ENCODE measurements around the gene UGT3A2. TPM values are rescaled to one million over a fixed set of nuclear protein-coding genes. Genes with fewer than 3 reads are reported as not detected.
"Not testable (repeated sequence)": the region's sequence is repeated elsewhere in the genome, so short reads cannot be mapped to it uniquely, and the experiment has no call there.

The UGT3A2 gene
- total and polyA plus RNA-seq, 3 experiments from 2014 or later: 1.1 TPM; not detected in 2

GRCh38 chr5:36045895-36046294, 20.8 kb downstream of the UGT3A2 start:
- CTCF ChIA-PET: no interaction called here

GRCh38 chr5:36041537-36041845, 25.2 kb downstream of the UGT3A2 start:
- no peak overlapping the region for H3K27ac Mint-ChIP-seq
- CTCF ChIA-PET: no interaction called here

More at GRCh38 chr5:36045895-36046294, 20.8 kb downstream of the UGT3A2 start:
- H3K36me3 Mint-ChIP-seq: no peaks in the 10 kb centered on the region
- no peak overlapping the region for H3K27ac Mint-ChIP-seq
- H3K4me3 Mint-ChIP-seq: no peak overlapping the region
- H3K27me3 Mint-ChIP-seq: peaks cover 8 to 9% of the 10 kb centered on the region in 2 donors
- H3K4me3 ChIP-seq (ENCODE audit: low read length): no peak overlapping the region
- POLR2A ChIA-PET: no interaction called here
- no peaks in the 10 kb centered on the region for H3K4me1 Mint-ChIP-seq
- H3K9me3 Mint-ChIP-seq: no peaks in the 10 kb centered on the region
- DNase-seq: no peak
- no peaks in the 10 kb centered on the region for H3K4me1 ChIP-seq (ENCODE audit: insufficient read depth, low read length)
- H3K27me3 ChIP-seq (ENCODE audit: insufficient read depth, low read length, poor library complexity, severe bottlenecking): no peaks in the 10 kb centered on the region
- H3K27ac ChIP-seq (ENCODE audit: low read depth, low read length): no peak overlapping the region
- no peaks in the 10 kb centered on the region for H3K9me3 ChIP-seq (ENCODE audit: low read length)
- H3K36me3 ChIP-seq (ENCODE audit: insufficient read depth, low read length): no peaks in the 10 kb centered on the region

GRCh38 chr5:36040651-36041536, 25.8 kb downstream of the UGT3A2 start:
- Mint-ChIP-seq H3K27ac (no peak overlapping the region), H3K9me3 (no peaks in the 10 kb centered on the region), H3K4me1 (no peaks in the 10 kb centered on the region), H3K4me3 (no peak overlapping the region), H3K27me3 (peaks cover 10 to 26% of the 10 kb centered on the region in 2 donors), H3K36me3 (no peaks in the 10 kb centered on the region)
- no peak for DNase-seq
- no peaks in the 10 kb centered on the region for H3K36me3 ChIP-seq (ENCODE audit: insufficient read depth, low read length)
- no peaks in the 10 kb centered on the region for H3K9me3 ChIP-seq (ENCODE audit: low read length)
- no peaks in the 10 kb centered on the region for H3K27me3 ChIP-seq (ENCODE audit: insufficient read depth, low read length, poor library complexity, severe bottlenecking)
- H3K4me1 ChIP-seq (ENCODE audit: insufficient read depth, low read length): no peaks in the 10 kb centered on the region
- H3K27ac ChIP-seq (ENCODE audit: low read depth, low read length): no peak overlapping the region
- POLR2A ChIA-PET: no interaction called here
- H3K4me3 ChIP-seq (ENCODE audit: low read length): no peak overlapping the region
- CTCF ChIA-PET: no interaction called here

More at GRCh38 chr5:36041537-36041845, 25.2 kb downstream of the UGT3A2 start:
- Histone ChIP-seq H3K4me3 (ENCODE audit: low read length) (no peak overlapping the region), H3K27ac (ENCODE audit: low read depth, low read length) (no peak overlapping the region), H3K9me3 (ENCODE audit: low read length) (no peaks in the 10 kb centered on the region), H3K27me3 (ENCODE audit: insufficient read depth, low read length, poor library complexity, severe bottlenecking) (no peaks in the 10 kb centered on the region), H3K36me3 (ENCODE audit: insufficient read depth, low read length) (no peaks in the 10 kb centered on the region), H3K4me1 (ENCODE audit: insufficient read depth, low read length) (no peaks in the 10 kb centered on the region)
- no peak overlapping the region for H3K4me3 Mint-ChIP-seq
- no peaks in the 10 kb centered on the region for H3K9me3 Mint-ChIP-seq
- POLR2A ChIA-PET: no interaction called here
- H3K27me3 Mint-ChIP-seq: peaks cover 10 to 25% of the 10 kb centered on the region in 2 donors
- no peaks in the 10 kb centered on the region for H3K36me3 Mint-ChIP-seq
- DNase-seq: no peak
- H3K4me1 Mint-ChIP-seq: no peaks in the 10 kb centered on the region

- Mint-ChIP-seq H3K27ac (no peak overlapping the region), H3K4me1 (no peaks in the 10 kb centered on the region), H3K4me3 (no peak overlapping the region), H3K27me3 (peaks cover 2 to 38% of the 10 kb centered on the region in 2 donors), H3K9me3 (no peaks in the 10 kb centered on the region), H3K36me3 (no peaks in the 10 kb centered on the region)
- Histone ChIP-seq H3K9me3 (ENCODE audit: low read length) (no peaks in the 10 kb centered on the region), H3K4me3 (ENCODE audit: low read length) (no peak overlapping the region), H3K27ac (ENCODE audit: low read depth, low read length) (no peak overlapping the region), H3K36me3 (ENCODE audit: insufficient read depth, low read length) (no peaks in the 10 kb centered on the region), H3K4me1 (ENCODE audit: insufficient read depth, low read length) (no peaks in the 10 kb centered on the region), H3K27me3 (ENCODE audit: insufficient read depth, low read length, poor library complexity, severe bottlenecking) (no peaks in the 10 kb centered on the region)
- POLR2A ChIA-PET: no interaction called here
- no peak for DNase-seq
- CTCF ChIA-PET: no interaction called here
These were observed 31.0 kb downstream of the UGT3A2 start for GRCh38 chr5:36035696-36036095.

- H3K27ac Mint-ChIP-seq; H3K27ac ChIP-seq (ENCODE audit: low read depth, low read length); H3K9me3 ChIP-seq (ENCODE audit: low read length); H3K4me1 ChIP-seq (ENCODE audit: insufficient read depth, low read length); H3K36me3 ChIP-seq (ENCODE audit: insufficient read depth, low read length); H3K4me3 ChIP-seq (ENCODE audit: low read length); H3K4me3 Mint-ChIP-seq; H3K4me1 Mint-ChIP-seq; H3K36me3 Mint-ChIP-seq; DNase-seq; H3K27me3 ChIP-seq (ENCODE audit: insufficient read depth, low read length, poor library complexity, severe bottlenecking); H3K9me3 Mint-ChIP-seq; POLR2A ChIA-PET; CTCF ChIA-PET: not testable (repeated sequence)
- peaks cover 2 to 46% of the 10 kb centered on the region in 2 donors for H3K27me3 Mint-ChIP-seq
These were observed 32.0 kb downstream of the UGT3A2 start for GRCh38 chr5:36034536-36035134.

- Mint-ChIP-seq H3K27me3 (peaks cover 9 to 52% of the 10 kb centered on the region in 2 donors), H3K27ac (no peak overlapping the region), H3K36me3 (no peaks in the 10 kb centered on the region), H3K4me1 (no peaks in the 10 kb centered on the region), H3K4me3 (no peak overlapping the region), H3K9me3 (peaks cover 0 to 2% (median 0%) of the 10 kb centered on the region in 5 donors)
- POLR2A ChIA-PET: no interaction called here
- H3K36me3 ChIP-seq (ENCODE audit: insufficient read depth, low read length): no peaks in the 10 kb centered on the region
- CTCF ChIA-PET: no interaction called here
- H3K27me3 ChIP-seq (ENCODE audit: insufficient read depth, low read length, poor library complexity, severe bottlenecking): no peaks in the 10 kb centered on the region
- DNase-seq: no peak
- H3K4me3 ChIP-seq (ENCODE audit: low read length): no peak overlapping the region
- no peaks in the 10 kb centered on the region for H3K9me3 ChIP-seq (ENCODE audit: low read length)
- no peak overlapping the region for H3K27ac ChIP-seq (ENCODE audit: low read depth, low read length)
- no peaks in the 10 kb centered on the region for H3K4me1 ChIP-seq (ENCODE audit: insufficient read depth, low read length)
These were observed 33.2 kb downstream of the UGT3A2 start for GRCh38 chr5:36033486-36033885.

GRCh38 chr5:36033047-36033446, 33.6 kb downstream of the UGT3A2 start:
- Histone ChIP-seq H3K27ac (ENCODE audit: low read depth, low read length) (no peak overlapping the region), H3K27me3 (ENCODE audit: insufficient read depth, low read length, poor library complexity, severe bottlenecking) (no peaks in the 10 kb centered on the region), H3K36me3 (ENCODE audit: insufficient read depth, low read length) (no peaks in the 10 kb centered on the region), H3K4me3 (ENCODE audit: low read length) (no peak overlapping the region), H3K4me1 (ENCODE audit: insufficient read depth, low read length) (no peaks in the 10 kb centered on the region), H3K9me3 (ENCODE audit: low read length) (no peaks in the 10 kb centered on the region)
- no peak overlapping the region for H3K4me3 Mint-ChIP-seq
- ChIA-PET CTCF (no interaction called here), POLR2A (no interaction called here)
- H3K36me3 Mint-ChIP-seq: no peaks in the 10 kb centered on the region
- peaks cover 0 to 2% (median 0%) of the 10 kb centered on the region in 5 donors for H3K9me3 Mint-ChIP-seq
- no peak for DNase-seq
- H3K27ac Mint-ChIP-seq: no peak overlapping the region
- no peaks in the 10 kb centered on the region for H3K4me1 Mint-ChIP-seq
- peaks cover 9 to 51% of the 10 kb centered on the region in 2 donors for H3K27me3 Mint-ChIP-seq

GRCh38 chr5:36031223-36031622, 35.5 kb downstream of the UGT3A2 start:
- Histone ChIP-seq H3K27ac (ENCODE audit: low read depth, low read length) (no peak overlapping the region), H3K36me3 (ENCODE audit: insufficient read depth, low read length) (no peaks in the 10 kb centered on the region), H3K4me3 (ENCODE audit: low read length) (no peak overlapping the region), H3K9me3 (ENCODE audit: low read length) (no peaks in the 10 kb centered on the region), H3K4me1 (ENCODE audit: insufficient read depth, low read length) (no peaks in the 10 kb centered on the region), H3K27me3 (ENCODE audit: insufficient read depth, low read length, poor library complexity, severe bottlenecking) (no peaks in the 10 kb centered on the region)
- Mint-ChIP-seq H3K4me3 (no peak overlapping the region), H3K36me3 (no peaks in the 10 kb centered on the region), H3K9me3 (peaks cover 0 to 3% (median 2%) of the 10 kb centered on the region in 5 donors), H3K27ac (no peak overlapping the region), H3K4me1 (no peaks in the 10 kb centered on the region), H3K27me3 (peaks cover 8 to 40% of the 10 kb centered on the region in 2 donors)
- ChIA-PET POLR2A (no interaction called here), CTCF (no interaction called here)
- no peak for DNase-seq

Data from CD8-positive, alpha-beta memory T cell (primary cell).